ENCODE results near the gene RGPD5. TPM values are rescaled to one million over a fixed set of nuclear protein-coding genes. Genes with fewer than 3 reads are reported as not detected.
"Not testable (repeated sequence)": the region's sequence is repeated elsewhere in the genome, so short reads cannot be mapped to it uniquely, and the experiment has no call there.

The RGPD5 gene
- total and polyA plus RNA-seq, 2 donors (not counting 3 experiments of a cell fraction or from before 2014, with no cell fraction given): 10.5 to 58.0 TPM

DNA sequence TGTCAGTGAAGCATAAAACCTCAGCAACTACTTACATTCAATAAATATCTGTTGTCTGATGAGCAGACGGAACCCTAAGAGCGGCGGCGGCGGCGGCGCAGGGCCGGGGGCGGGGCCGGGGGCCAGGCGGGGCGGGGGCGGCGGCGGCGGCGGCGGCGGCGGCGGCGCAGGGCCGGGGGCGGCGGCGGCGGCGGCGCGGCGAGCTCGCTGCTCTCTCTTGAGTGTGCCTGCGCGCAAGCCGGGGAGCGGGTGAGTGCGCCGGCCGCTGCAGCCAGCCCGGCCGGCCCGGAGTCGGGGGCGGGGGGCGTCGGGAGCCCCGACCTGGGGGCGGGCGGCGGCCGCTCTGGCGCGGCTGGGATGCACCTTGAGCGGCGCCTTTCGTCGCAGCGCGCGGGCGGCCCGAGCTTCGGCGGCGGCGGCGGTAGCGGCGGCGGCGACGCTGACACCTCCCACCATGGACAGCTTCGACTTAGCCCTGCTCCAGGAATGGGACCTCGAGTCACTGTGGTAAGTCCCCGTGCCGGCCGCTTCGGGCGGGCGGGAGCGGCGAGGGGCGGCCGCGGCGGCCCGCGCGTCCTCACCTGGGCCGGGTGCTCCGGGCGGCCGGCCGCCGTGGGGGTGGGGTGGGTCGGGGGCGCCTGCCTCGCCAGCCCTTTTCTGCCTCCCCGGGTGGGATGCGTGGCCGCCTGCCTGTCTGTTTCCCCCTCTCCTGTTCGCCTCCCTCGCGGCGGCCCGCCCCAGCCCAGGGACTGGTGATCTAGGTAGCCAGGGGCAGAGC lies 33.7 kb upstream of the RGPD5 start:
- BruUV-seq (replicated peaks); FAIRE-seq; H3K36me3 ChIP-seq (ENCODE audit: control insufficient read depth in 2 of 2, extremely low read depth in 1 of 2, insufficient read depth in 2 of 2, low read length in 2 of 2); DNase-seq (ENCODE audit: low read depth, low spot score); H3K9me3 ChIP-seq (replicated peaks; ENCODE audit: control insufficient read depth, insufficient read depth, low read length); H3K4me2 ChIP-seq (ENCODE audit: insufficient read depth, low read length); POLR2A ChIA-PET; H2AFZ ChIP-seq (ENCODE audit: low read depth, low read length); H3K79me2 ChIP-seq (ENCODE audit: control insufficient read depth, insufficient read depth, low read length); H3K4me1 ChIP-seq (ENCODE audit: control insufficient read depth, extremely low read depth, insufficient read depth, low read length); H3K27me3 ChIP-seq (ENCODE audit: control insufficient read depth in 2 of 2, insufficient read depth in 2 of 2, low read length in 2 of 2); H3K9me1 ChIP-seq (replicated peaks; ENCODE audit: control insufficient read depth, extremely low read depth, insufficient read depth, low read length); H3K9ac ChIP-seq (replicated peaks; ENCODE audit: extremely low read depth, insufficient read depth, low read length); CTCF ChIA-PET; intact Hi-C loops (cut with micrococcal nuclease); dilution Hi-C loops (cut with MboI; ENCODE audit: extremely low pct_ligation_motif_present, low sequenced_read_pairs); H3K4me3 ChIP-seq (replicated peaks in 1 of 3; ENCODE audit: insufficient read depth in 1 of 3, low read depth in 1 of 3, low read length in 3 of 3); H4K20me1 ChIP-seq (replicated peaks; ENCODE audit: control insufficient read depth, extremely low read depth, insufficient read depth, low read length); H3K27ac ChIP-seq (ENCODE audit: insufficient read depth, low read depth, low read length): not testable (repeated sequence)

DNA sequence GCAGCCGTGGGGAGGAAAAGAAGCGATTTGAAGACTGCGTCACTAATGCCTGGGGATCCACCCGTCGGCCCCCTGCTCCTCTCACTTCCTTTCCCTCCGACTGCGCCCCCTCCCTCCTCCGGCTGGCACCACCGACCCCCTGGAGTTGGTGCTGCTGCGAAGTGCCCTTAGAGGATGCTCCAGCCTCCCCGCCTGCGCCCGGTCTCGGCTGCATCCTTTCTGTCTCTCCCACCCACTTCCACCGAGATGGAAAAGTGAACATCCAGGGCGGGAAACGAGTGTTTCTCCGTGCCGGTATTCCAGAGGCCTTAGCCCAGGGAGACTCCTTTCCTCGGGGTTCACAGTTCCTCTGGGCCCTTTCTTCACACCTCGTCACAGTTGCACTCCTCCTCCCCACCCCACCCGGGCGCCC lies 33.1 kb upstream of the RGPD5 start:
- H3K4me1 ChIP-seq (ENCODE audit: control insufficient read depth, extremely low read depth, insufficient read depth, low read length); H3K4me2 ChIP-seq (ENCODE audit: insufficient read depth, low read length); H3K27me3 ChIP-seq (ENCODE audit: control insufficient read depth in 2 of 2, insufficient read depth in 2 of 2, low read length in 2 of 2); POLR2A ChIA-PET; H3K79me2 ChIP-seq (ENCODE audit: control insufficient read depth, insufficient read depth, low read length); CTCF ChIA-PET; H3K36me3 ChIP-seq (ENCODE audit: control insufficient read depth in 2 of 2, extremely low read depth in 1 of 2, insufficient read depth in 2 of 2, low read length in 2 of 2); H3K27ac ChIP-seq (ENCODE audit: insufficient read depth, low read depth, low read length); intact Hi-C loops (cut with micrococcal nuclease); H3K4me3 ChIP-seq (replicated peaks in 1 of 3; ENCODE audit: insufficient read depth in 1 of 3, low read depth in 1 of 3, low read length in 3 of 3); dilution Hi-C loops (cut with MboI; ENCODE audit: extremely low pct_ligation_motif_present, low sequenced_read_pairs); H2AFZ ChIP-seq (ENCODE audit: low read depth, low read length); H3K9ac ChIP-seq (replicated peaks; ENCODE audit: extremely low read depth, insufficient read depth, low read length); BruUV-seq (replicated peaks); H3K9me1 ChIP-seq (replicated peaks; ENCODE audit: control insufficient read depth, extremely low read depth, insufficient read depth, low read length); DNase-seq (ENCODE audit: low read depth, low spot score); FAIRE-seq; H4K20me1 ChIP-seq (replicated peaks; ENCODE audit: control insufficient read depth, extremely low read depth, insufficient read depth, low read length); H3K9me3 ChIP-seq (replicated peaks; ENCODE audit: control insufficient read depth, insufficient read depth, low read length): not testable (repeated sequence)

DNA sequence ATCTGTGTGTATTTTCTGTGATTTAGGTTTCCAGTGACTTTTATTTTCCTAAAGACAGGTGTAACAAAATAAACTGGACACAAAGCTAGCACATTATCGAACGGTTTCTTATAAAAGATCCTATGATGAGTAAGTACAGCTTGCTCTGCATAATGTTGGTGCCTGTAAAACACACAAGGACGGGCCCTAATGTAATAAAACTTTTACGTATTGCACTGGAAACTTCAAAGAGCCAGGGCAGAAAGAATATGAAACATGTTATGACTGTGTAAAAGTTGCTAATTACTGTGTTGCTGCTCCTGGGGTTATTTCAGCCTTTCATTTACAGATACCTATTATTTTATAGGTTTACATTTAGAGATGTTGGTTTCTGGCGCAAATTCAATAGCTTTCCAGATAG lies 32.1 kb upstream of the RGPD5 start:
- H3K4me1 ChIP-seq (ENCODE audit: control insufficient read depth, extremely low read depth, insufficient read depth, low read length); H3K36me3 ChIP-seq (ENCODE audit: control insufficient read depth in 2 of 2, extremely low read depth in 1 of 2, insufficient read depth in 2 of 2, low read length in 2 of 2); DNase-seq (ENCODE audit: low read depth, low spot score); CTCF ChIA-PET; POLR2A ChIA-PET; BruUV-seq (replicated peaks); H2AFZ ChIP-seq (ENCODE audit: low read depth, low read length); H4K20me1 ChIP-seq (replicated peaks; ENCODE audit: control insufficient read depth, extremely low read depth, insufficient read depth, low read length); H3K9me3 ChIP-seq (replicated peaks; ENCODE audit: control insufficient read depth, insufficient read depth, low read length); intact Hi-C loops (cut with micrococcal nuclease); dilution Hi-C loops (cut with MboI; ENCODE audit: extremely low pct_ligation_motif_present, low sequenced_read_pairs); FAIRE-seq; H3K27ac ChIP-seq (ENCODE audit: insufficient read depth, low read depth, low read length); H3K9ac ChIP-seq (replicated peaks; ENCODE audit: extremely low read depth, insufficient read depth, low read length); H3K9me1 ChIP-seq (replicated peaks; ENCODE audit: control insufficient read depth, extremely low read depth, insufficient read depth, low read length); H3K79me2 ChIP-seq (ENCODE audit: control insufficient read depth, insufficient read depth, low read length); H3K4me2 ChIP-seq (ENCODE audit: insufficient read depth, low read length); H3K27me3 ChIP-seq (ENCODE audit: control insufficient read depth in 2 of 2, insufficient read depth in 2 of 2, low read length in 2 of 2); H3K4me3 ChIP-seq (replicated peaks in 1 of 3; ENCODE audit: insufficient read depth in 1 of 3, low read depth in 1 of 3, low read length in 3 of 3): not testable (repeated sequence)

GRCh38 chr2:109766074-109766473 lies 28.0 kb upstream of the RGPD5 start:
- BruUV-seq (replicated peaks); H3K4me1 ChIP-seq (ENCODE audit: control insufficient read depth, extremely low read depth, insufficient read depth, low read length); H3K27ac ChIP-seq (ENCODE audit: insufficient read depth, low read depth, low read length); H3K4me3 ChIP-seq (replicated peaks in 1 of 3; ENCODE audit: insufficient read depth in 1 of 3, low read depth in 1 of 3, low read length in 3 of 3); FAIRE-seq; dilution Hi-C loops (cut with MboI; ENCODE audit: extremely low pct_ligation_motif_present, low sequenced_read_pairs); H3K36me3 ChIP-seq (ENCODE audit: control insufficient read depth in 2 of 2, extremely low read depth in 1 of 2, insufficient read depth in 2 of 2, low read length in 2 of 2); H3K9ac ChIP-seq (replicated peaks; ENCODE audit: extremely low read depth, insufficient read depth, low read length); H3K79me2 ChIP-seq (ENCODE audit: control insufficient read depth, insufficient read depth, low read length); CTCF ChIA-PET; H3K9me3 ChIP-seq (replicated peaks; ENCODE audit: control insufficient read depth, insufficient read depth, low read length); H3K4me2 ChIP-seq (ENCODE audit: insufficient read depth, low read length); intact Hi-C loops (cut with micrococcal nuclease); H2AFZ ChIP-seq (ENCODE audit: low read depth, low read length); POLR2A ChIA-PET; DNase-seq (ENCODE audit: low read depth, low spot score); H3K27me3 ChIP-seq (ENCODE audit: control insufficient read depth in 2 of 2, insufficient read depth in 2 of 2, low read length in 2 of 2); H4K20me1 ChIP-seq (replicated peaks; ENCODE audit: control insufficient read depth, extremely low read depth, insufficient read depth, low read length); H3K9me1 ChIP-seq (replicated peaks; ENCODE audit: control insufficient read depth, extremely low read depth, insufficient read depth, low read length): not testable (repeated sequence)
